Measurements from ENCODE around the gene TPD52L2.

Gene TPD52L2

GRCh38 chr20:63892402-63892801, 27.3 kb downstream of the TPD52L2 start:
- H3K4me3 ChIP-seq (ENCODE audit: low read depth, low read length) = no peak overlapping the region
- no peak for DNase-seq (ENCODE audit: low read depth)
- in situ Hi-C loops (cut with HindIII; ENCODE audit: low sequenced_read_pairs) = no loop called here
- TF ChIP-seq CTCF (IDR thresholded peaks at IDR 0.05; ENCODE audit: low read depth, low read length, missing control alignments) = no peak

- TF ChIP-seq CTCF (IDR thresholded peaks at IDR 0.05; ENCODE audit: low read depth, low read length, missing control alignments) = no peak
- in situ Hi-C loops (cut with HindIII; ENCODE audit: low sequenced_read_pairs) = no loop called here
- peak overlapping the region; percentile 51 for H3K4me3 ChIP-seq (ENCODE audit: low read depth, low read length)
Measured at GRCh38 chr20:63893999-63894357, 28.9 kb downstream of the TPD52L2 start.

GRCh38 chr20:63894358-63895201, 29.5 kb downstream of the TPD52L2 start, which contains the start of gene DNAJC5:
DNAJC5 (plus strand) TSS chr20:63895126; CDS start chr20:63928346, 33,220 bp downstream.
- DNase-seq (ENCODE audit: low read depth) = peak; percentile 79
- in situ Hi-C loops (cut with HindIII; ENCODE audit: low sequenced_read_pairs) = no loop called here
- no peak for TF ChIP-seq CTCF (IDR thresholded peaks at IDR 0.05; ENCODE audit: low read depth, low read length, missing control alignments)
- H3K4me3 ChIP-seq (ENCODE audit: low read depth, low read length) = peak within 1 kb of the TSS; percentile 59

More at GRCh38 chr20:63893999-63894357, 28.9 kb downstream of the TPD52L2 start:
- DNase-seq (ENCODE audit: low read depth) = no peak

GRCh38 chr20:63895202-63895951, 30.3 kb downstream of the TPD52L2 start:
- no peak for TF ChIP-seq CTCF (IDR thresholded peaks at IDR 0.05; ENCODE audit: low read depth, low read length, missing control alignments)
- peak overlapping the region; percentile 59 for H3K4me3 ChIP-seq (ENCODE audit: low read depth, low read length)
- DNase-seq (ENCODE audit: low read depth) = no peak
- in situ Hi-C loops (cut with HindIII; ENCODE audit: low sequenced_read_pairs) = no loop called here

- in situ Hi-C loops (cut with HindIII; ENCODE audit: low sequenced_read_pairs) = no loop called here
- H3K4me3 ChIP-seq (ENCODE audit: low read depth, low read length) = peak overlapping the region; percentile 59
Measured at GRCh38 chr20:63895952-63896263, 30.8 kb downstream of the TPD52L2 start.

More at GRCh38 chr20:63895952-63896263, 30.8 kb downstream of the TPD52L2 start:
- no peak for TF ChIP-seq CTCF (IDR thresholded peaks at IDR 0.05; ENCODE audit: low read depth, low read length, missing control alignments)
- no peak for DNase-seq (ENCODE audit: low read depth)
